IPS-18c (cell line): Measurements from ENCODE around the gene PRRG4.
A peak's percentile ranks its signal among the peaks of the same experiment; 100 is the strongest.
"Not testable (repeated sequence)": the region's sequence is repeated elsewhere in the genome, so short reads cannot be mapped to it uniquely, and the experiment has no call there.

Experiments used
- H3K4me3 ChIP-seq: 2 replicates; pipeline ENCODE4 v1.7.0; 2013; ENCODE audit warnings: low read depth, mild to moderate bottlenecking, low read length, moderate library complexity; ENCODE audit not compliant: insufficient read depth
- H3K9me3 ChIP-seq: one replicate; pipeline ENCODE4 v1.6.1; 2013; ENCODE audit warnings: mild to moderate bottlenecking, low read length, moderate library complexity; ENCODE audit not compliant: control insufficient read depth, insufficient read depth

PRRG4 gene

GRCh38 chr11:32861850-32862577 lies 32.3 kb downstream of the PRRG4 start:
- Histone ChIP-seq H3K9me3 (no peaks in the 10 kb centered on the region), H3K4me3 (no peak overlapping the region)

GRCh38 chr11:32864555-32864954 lies 34.8 kb downstream of the PRRG4 start:
- Histone ChIP-seq H3K9me3 (no peaks in the 10 kb centered on the region), H3K4me3 (no peak overlapping the region)

GRCh38 chr11:32868752-32869151 lies 39.0 kb downstream of the PRRG4 start:
- H3K9me3 ChIP-seq, result not testable (repeated sequence)

GRCh38 chr11:32870676-32871075 lies 40.9 kb downstream of the PRRG4 start:
- H3K4me3 ChIP-seq, result no peak overlapping the region
- no peaks in the 10 kb centered on the region for H3K9me3 ChIP-seq

More at GRCh38 chr11:32868752-32869151, 39.0 kb downstream of the PRRG4 start:
- H3K4me3 ChIP-seq, result not testable (repeated sequence)

- Histone ChIP-seq H3K9me3 (no peaks in the 10 kb centered on the region), H3K4me3 (no peak overlapping the region)
These were observed 44.4 kb downstream of the PRRG4 start for GRCh38 chr11:32874132-32874531.

GRCh38 chr11:32881286-32881685 lies 51.6 kb downstream of the PRRG4 start:
- no peaks in the 10 kb centered on the region for H3K9me3 ChIP-seq
- H3K4me3 ChIP-seq, result no peak overlapping the region

GRCh38 chr11:32883421-32883820 lies 53.7 kb downstream of the PRRG4 start:
- Histone ChIP-seq H3K9me3 (peaks cover 4% of the 10 kb centered on the region), H3K4me3 (no peak overlapping the region)

- H3K4me3 ChIP-seq, result no peak overlapping the region
- peaks cover 4% of the 10 kb centered on the region for H3K9me3 ChIP-seq
These were observed 54.3 kb downstream of the PRRG4 start for GRCh38 chr11:32884023-32884422.

GRCh38 chr11:32884770-32885384 lies 55.1 kb downstream of the PRRG4 start:
- Histone ChIP-seq H3K9me3 (peaks cover 4% of the 10 kb centered on the region), H3K4me3 (no peak overlapping the region)

GRCh38 chr11:32885556-32885955 lies 55.8 kb downstream of the PRRG4 start:
- H3K9me3 ChIP-seq, result peaks cover 4% of the 10 kb centered on the region
- no peak overlapping the region for H3K4me3 ChIP-seq

- H3K4me3 ChIP-seq, result no peak overlapping the region
- H3K9me3 ChIP-seq, result peaks cover 4% of the 10 kb centered on the region
These were observed 56.5 kb downstream of the PRRG4 start for GRCh38 chr11:32886180-32886579.

GRCh38 chr11:32887707-32888383 lies 58.1 kb downstream of the PRRG4 start:
- not testable (repeated sequence) for H3K9me3 ChIP-seq, H3K4me3 ChIP-seq

- not testable (repeated sequence) for H3K4me3 ChIP-seq, H3K9me3 ChIP-seq
These were observed 58.6 kb downstream of the PRRG4 start for GRCh38 chr11:32888384-32888710.

- H3K4me3 ChIP-seq, result no peak overlapping the region
- peaks cover 4% of the 10 kb centered on the region for H3K9me3 ChIP-seq
These were observed 59.1 kb downstream of the PRRG4 start for GRCh38 chr11:32888805-32889204.

- H3K4me3 ChIP-seq, result no peak overlapping the region; the same call in 1 of the 2 replicates
- peaks cover 4% of the 10 kb centered on the region for H3K9me3 ChIP-seq
These were observed 61.3 kb downstream of the PRRG4 start for GRCh38 chr11:32890843-32891656.

GRCh38 chr11:32891657-32892354 lies 62.1 kb downstream of the PRRG4 start:
- peak overlapping the region; percentile 71 for H3K4me3 ChIP-seq
- H3K9me3 ChIP-seq, result peaks cover 4% of the 10 kb centered on the region
